Chondrocyte (in vitro differentiated cells): ENCODE measurements around the gene ATP5PB. TPM values are rescaled to one million over a fixed set of nuclear protein-coding genes. Genes with fewer than 3 reads are reported as not detected.

Experiments
- DNase-seq: peaks from one replicate; pipeline ENCODE4 v3.0.0; 2021; ENCODE audit warnings: mixed read lengths, low spot score
- H3K27ac Mint-ChIP-seq: one replicate; pipeline ENCODE4 v1.8.0; 2021; ENCODE audit warnings: mild to moderate bottlenecking, moderate library complexity, mixed read lengths; ENCODE audit not compliant: unreplicated experiment
- H3K27me3 Mint-ChIP-seq: 2 replicates; pipeline ENCODE4 v1.8.0; 2021; ENCODE audit warnings: low read depth, mixed read lengths
- H3K36me3 Mint-ChIP-seq: 2 replicates; pipeline ENCODE4 v1.8.0; 2021; ENCODE audit warnings: low read depth, mixed read lengths
- H3K4me1 Mint-ChIP-seq: 2 replicates; pipeline ENCODE4 v1.8.0; 2021; ENCODE audit warnings: low read depth, mild to moderate bottlenecking, mixed read lengths
- H3K4me3 Mint-ChIP-seq: one replicate; pipeline ENCODE4 v1.8.0; 2021; ENCODE audit warnings: mild to moderate bottlenecking, moderate library complexity, mixed read lengths; ENCODE audit not compliant: unreplicated experiment
- H3K9me3 Mint-ChIP-seq: 2 replicates; pipeline ENCODE4 v1.8.0; 2021; ENCODE audit warnings: low read depth, mixed read lengths
- total RNA-seq: library from RNA; stranded (reverse); gene quantifications from 3 replicates; pipeline ENCODE4 v1.2.1, GENCODE V29; 2021
- TF ChIP-seq, protein P1 (sequence below): fragments of 200-600 bp; sonication (generic); IDR thresholded peaks from 2 replicates; pipeline ENCODE4 v1.5.0; 2021; ENCODE audit warnings: antibody characterized with exemption, mild to moderate bottlenecking, moderate library complexity

The ATP5PB gene
- total RNA-seq, 1 donor from 2014 or later: 147 TPM

DNA sequence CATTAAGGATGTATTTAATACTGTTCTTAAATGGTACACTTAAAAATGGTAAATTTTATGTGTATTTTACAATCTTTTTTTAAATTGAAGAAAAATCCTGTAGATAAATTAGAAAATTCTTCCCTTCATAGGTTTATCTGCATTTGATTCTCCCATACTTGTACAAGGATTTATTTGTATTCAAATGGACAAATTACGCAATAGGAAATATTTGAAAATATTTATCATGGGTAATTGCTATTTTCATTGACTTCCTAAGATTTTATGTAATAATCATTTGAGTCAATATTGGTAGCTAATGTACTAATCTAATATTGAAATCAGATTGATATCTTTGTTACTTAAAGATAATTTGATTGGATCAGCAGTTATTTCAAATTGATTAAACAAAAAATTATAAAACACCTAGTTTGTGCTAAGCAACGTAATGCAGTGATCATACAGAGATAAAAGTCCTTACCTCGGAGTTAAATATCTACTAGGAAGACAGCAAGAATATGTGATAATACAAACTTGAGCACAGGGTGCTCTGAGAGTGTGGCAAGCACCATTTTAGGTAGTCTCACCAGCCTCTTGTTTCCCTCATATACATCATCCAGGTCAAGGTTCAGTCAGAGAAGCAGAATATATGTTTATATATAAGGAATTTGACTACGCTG lies 13.2 kb downstream of the ATP5PB start:
- Mint-ChIP-seq H3K27me3 (no peaks in the 10 kb centered on the region), H3K9me3 (no peaks in the 10 kb centered on the region), H3K4me1 (peaks cover 6% of the 10 kb centered on the region), H3K27ac (no peak overlapping the region), H3K4me3 (no peak overlapping the region), H3K36me3 (peaks cover 17% of the 10 kb centered on the region)
- TF ChIP-seq, protein P1, sequence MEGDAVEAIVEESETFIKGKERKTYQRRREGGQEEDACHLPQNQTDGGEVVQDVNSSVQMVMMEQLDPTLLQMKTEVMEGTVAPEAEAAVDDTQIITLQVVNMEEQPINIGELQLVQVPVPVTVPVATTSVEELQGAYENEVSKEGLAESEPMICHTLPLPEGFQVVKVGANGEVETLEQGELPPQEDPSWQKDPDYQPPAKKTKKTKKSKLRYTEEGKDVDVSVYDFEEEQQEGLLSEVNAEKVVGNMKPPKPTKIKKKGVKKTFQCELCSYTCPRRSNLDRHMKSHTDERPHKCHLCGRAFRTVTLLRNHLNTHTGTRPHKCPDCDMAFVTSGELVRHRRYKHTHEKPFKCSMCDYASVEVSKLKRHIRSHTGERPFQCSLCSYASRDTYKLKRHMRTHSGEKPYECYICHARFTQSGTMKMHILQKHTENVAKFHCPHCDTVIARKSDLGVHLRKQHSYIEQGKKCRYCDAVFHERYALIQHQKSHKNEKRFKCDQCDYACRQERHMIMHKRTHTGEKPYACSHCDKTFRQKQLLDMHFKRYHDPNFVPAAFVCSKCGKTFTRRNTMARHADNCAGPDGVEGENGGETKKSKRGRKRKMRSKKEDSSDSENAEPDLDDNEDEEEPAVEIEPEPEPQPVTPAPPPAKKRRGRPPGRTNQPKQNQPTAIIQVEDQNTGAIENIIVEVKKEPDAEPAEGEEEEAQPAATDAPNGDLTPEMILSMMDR: no peak
- DNase-seq: no peak

DNA sequence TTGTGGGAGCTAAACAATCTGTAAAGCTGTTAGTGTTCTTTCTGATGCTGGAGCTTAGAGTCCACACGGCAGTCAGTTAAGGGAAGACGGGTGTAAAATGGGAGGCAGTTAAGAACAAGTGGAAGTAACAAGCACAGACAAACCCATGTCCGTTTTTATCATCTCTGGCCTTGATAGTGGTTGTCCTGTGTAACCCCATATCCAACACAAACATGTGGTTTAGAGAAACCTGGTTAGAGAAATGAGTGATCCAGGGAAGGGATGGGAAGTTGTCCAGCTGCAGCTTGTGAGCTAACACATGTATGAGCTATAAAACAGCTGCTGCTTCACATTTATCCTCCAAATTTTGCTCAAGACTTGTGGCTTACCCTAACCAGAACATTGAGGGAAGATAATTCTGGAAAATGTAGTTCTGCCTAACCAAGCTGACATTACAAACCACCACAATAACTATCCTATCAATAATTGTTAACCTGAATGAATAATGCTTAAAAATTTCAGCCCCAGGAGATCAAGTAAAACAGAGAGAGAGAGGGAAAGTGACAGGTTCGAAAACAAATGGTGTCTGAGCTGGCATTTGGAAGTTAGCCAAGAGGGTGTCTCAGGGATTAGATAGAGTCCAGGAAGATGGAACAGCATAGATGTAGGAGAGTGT lies 13.9 kb downstream of the ATP5PB start:
- Mint-ChIP-seq H3K9me3 (no peaks in the 10 kb centered on the region), H3K4me3 (no peak overlapping the region), H3K27me3 (no peaks in the 10 kb centered on the region), H3K27ac (no peak overlapping the region), H3K36me3 (peaks cover 14% of the 10 kb centered on the region), H3K4me1 (peaks cover 6% of the 10 kb centered on the region)
- TF ChIP-seq, protein P1: no peak
- DNase-seq: no peak

DNA sequence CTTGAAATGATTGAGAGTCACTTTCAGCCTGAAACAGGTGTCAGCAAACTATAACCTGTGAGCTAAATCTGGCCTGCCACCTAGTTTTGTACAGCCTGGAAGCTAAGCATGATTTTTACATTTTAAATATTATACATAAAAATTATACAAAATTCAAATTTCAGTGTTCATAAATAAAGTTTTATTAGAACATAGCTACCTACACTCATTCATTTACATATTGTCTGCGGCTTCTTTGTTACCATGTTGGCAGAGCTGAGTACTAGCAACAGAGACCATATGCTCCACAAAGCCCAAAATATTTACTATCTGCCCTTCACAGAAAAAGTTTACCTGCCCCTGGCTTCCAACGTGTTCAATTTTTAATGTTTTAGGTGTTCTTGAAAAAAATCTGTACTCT lies 16.5 kb downstream of the ATP5PB start:
- Mint-ChIP-seq H3K9me3 (no peaks in the 10 kb centered on the region), H3K27me3 (no peaks in the 10 kb centered on the region), H3K4me1 (peaks cover 6% of the 10 kb centered on the region), H3K4me3 (no peak overlapping the region), H3K27ac (no peak overlapping the region), H3K36me3 (peaks cover 8% of the 10 kb centered on the region)
- no peak for DNase-seq
- TF ChIP-seq, protein P1: no peak

DNA sequence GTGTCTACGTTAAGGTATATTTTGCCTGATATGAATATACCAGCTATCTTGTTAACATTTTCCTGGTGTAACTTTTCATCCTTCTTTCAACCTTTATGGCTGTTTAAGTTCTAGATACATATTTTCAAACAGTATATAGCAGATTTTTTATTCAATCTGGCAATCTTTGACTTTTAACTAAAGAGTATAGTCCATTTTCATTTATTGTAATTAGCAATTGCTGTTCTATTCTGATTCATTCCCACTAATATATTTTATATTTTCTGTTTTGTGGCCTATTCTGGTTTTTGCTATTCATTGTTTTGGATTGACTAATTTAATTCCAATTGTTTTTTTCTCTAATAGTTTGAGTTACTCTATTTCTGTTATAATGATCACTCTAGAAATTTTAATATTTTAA lies 17.2 kb downstream of the ATP5PB start:
- H3K4me1 Mint-ChIP-seq: peaks cover 6% of the 10 kb centered on the region
- no peak overlapping the region for H3K4me3 Mint-ChIP-seq
- TF ChIP-seq, protein P1: no peak
- peaks cover 6% of the 10 kb centered on the region for H3K36me3 Mint-ChIP-seq
- no peaks in the 10 kb centered on the region for H3K9me3 Mint-ChIP-seq
- no peak overlapping the region for H3K27ac Mint-ChIP-seq
- H3K27me3 Mint-ChIP-seq: no peaks in the 10 kb centered on the region
- no peak for DNase-seq

DNA sequence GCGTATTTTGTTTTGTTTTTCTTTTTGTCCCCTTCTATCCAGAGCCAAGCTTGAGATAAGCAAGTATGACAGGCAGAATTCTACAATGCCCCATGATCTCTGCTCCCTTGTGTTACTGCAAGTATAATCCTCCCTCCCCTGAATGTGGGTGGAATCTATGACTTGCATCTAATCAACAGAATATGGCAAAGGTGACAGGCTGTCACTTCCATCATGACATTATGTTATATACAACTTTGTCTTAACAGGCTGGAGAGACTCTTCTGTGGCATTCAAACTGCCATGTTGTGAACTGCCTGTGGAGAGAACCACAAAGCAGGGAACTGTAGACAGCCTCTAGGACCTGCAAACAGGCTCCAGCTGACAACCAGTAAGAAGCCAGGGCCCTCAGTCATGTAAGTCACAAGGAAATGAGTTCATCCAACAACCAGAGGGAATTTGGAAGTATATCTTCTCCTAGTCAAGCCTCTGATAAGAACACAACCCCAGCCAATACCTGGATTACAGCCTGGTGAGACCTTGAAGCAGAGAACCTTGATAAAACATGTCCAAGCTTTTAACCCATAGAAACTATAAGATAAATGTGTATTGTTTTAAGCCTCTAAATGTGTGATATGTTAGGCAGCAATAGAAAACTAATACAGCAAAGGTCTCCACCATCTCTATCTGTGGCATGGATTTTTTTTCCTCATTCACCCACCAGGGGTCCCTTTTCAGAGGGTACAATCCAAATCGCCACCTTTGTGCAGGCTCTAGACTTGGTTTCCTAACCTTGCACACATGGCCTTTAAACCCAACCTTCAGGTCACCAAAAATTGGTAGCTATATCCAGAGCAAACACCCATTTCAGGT lies 18.8 kb downstream of the ATP5PB start:
- peaks cover 4% of the 10 kb centered on the region for H3K4me1 Mint-ChIP-seq
- TF ChIP-seq, protein P1: peak; percentile 18
- H3K27ac Mint-ChIP-seq: no peak overlapping the region
- no peak for DNase-seq
- no peaks in the 10 kb centered on the region for H3K27me3 Mint-ChIP-seq
- H3K4me3 Mint-ChIP-seq: no peak overlapping the region
- H3K36me3 Mint-ChIP-seq: peaks cover 4% of the 10 kb centered on the region
- H3K9me3 Mint-ChIP-seq: no peaks in the 10 kb centered on the region
